ENCODE measurements around the gene TMSB15B.
"Not testable (repeated sequence)": the region's sequence is repeated elsewhere in the genome, so short reads cannot be mapped to it uniquely, and the experiment has no call there.

Gene TMSB15B

GRCh38 chrX:103962411-103963278 is at the start of gene TMSB15B:
Gene TMSB15B (plus strand): TSS chrX:103962627.
- not testable (repeated sequence) for DNase-seq (ENCODE audit: low spot score)

GRCh38 chrX:103913356-103914020 is 48.9 kb upstream of the TMSB15B start:
- peak; percentile 8 for DNase-seq (ENCODE audit: low spot score)

GRCh38 chrX:103918050-103918449 is 44.4 kb upstream of the TMSB15B start:
- DNase-seq (ENCODE audit: low spot score): peak; percentile 53

GRCh38 chrX:103918571-103919269 is 43.7 kb upstream of the TMSB15B start:
- peak; percentile 59 for DNase-seq (ENCODE audit: low spot score)

GRCh38 chrX:103919270-103919637 is 43.2 kb upstream of the TMSB15B start:
- DNase-seq (ENCODE audit: low spot score): peak; percentile 57

- not testable (repeated sequence) for DNase-seq (ENCODE audit: low spot score)
Observed at GRCh38 chrX:103920515-103920914, 41.9 kb upstream of the TMSB15B start.

- no peak for DNase-seq (ENCODE audit: low spot score)
Observed at GRCh38 chrX:103927030-103927429, 35.4 kb upstream of the TMSB15B start.

GRCh38 chrX:103927633-103928032 is 34.8 kb upstream of the TMSB15B start:
- no peak for DNase-seq (ENCODE audit: low spot score)

GRCh38 chrX:103932133-103932532 is 30.3 kb upstream of the TMSB15B start:
- no peak for DNase-seq (ENCODE audit: low spot score)

GRCh38 chrX:103940257-103940656 is 22.2 kb upstream of the TMSB15B start:
- DNase-seq (ENCODE audit: low spot score): not testable (repeated sequence)

GRCh38 chrX:103941201-103941975 is 21.0 kb upstream of the TMSB15B start:
- peak; percentile 19 for DNase-seq (ENCODE audit: low spot score)

GRCh38 chrX:103949506-103949905 is 12.9 kb upstream of the TMSB15B start:
- no peak for DNase-seq (ENCODE audit: low spot score)

- no peak for DNase-seq (ENCODE audit: low spot score)
Observed at GRCh38 chrX:103953353-103953752, 9.1 kb upstream of the TMSB15B start.

- no peak for DNase-seq (ENCODE audit: low spot score)
Observed at GRCh38 chrX:103954259-103954658, 8.2 kb upstream of the TMSB15B start.

- not testable (repeated sequence) for DNase-seq (ENCODE audit: low spot score)
Observed at GRCh38 chrX:103960599-103960998, 1.8 kb upstream of the TMSB15B start.

- DNase-seq (ENCODE audit: low spot score): not testable (repeated sequence)
Observed at GRCh38 chrX:103983508-103983907, 21.1 kb downstream of the TMSB15B start.

GRCh38 chrX:103999234-103999633 is 36.8 kb downstream of the TMSB15B start:
- DNase-seq (ENCODE audit: low spot score): no peak

GRCh38 chrX:104008831-104009230 is 46.4 kb downstream of the TMSB15B start:
- no peak for DNase-seq (ENCODE audit: low spot score)

GRCh38 chrX:104013158-104013557 is 50.7 kb downstream of the TMSB15B start:
- DNase-seq (ENCODE audit: low spot score): no peak

- DNase-seq (ENCODE audit: low spot score): no peak
Observed at GRCh38 chrX:104013606-104014005, 51.2 kb downstream of the TMSB15B start, which contains the start of gene H2BW1. Gene H2BW1 (minus strand): TSS chrX:104013708. CDS start chrX:104013576, 132 bp downstream.

- DNase-seq (ENCODE audit: low spot score): not testable (repeated sequence)
Observed at GRCh38 chrX:104015576-104015975, 53.1 kb downstream of the TMSB15B start.

All from AG08396 (cell line).